ENCODE results near the gene GPX5. TPM values are rescaled to one million over a fixed set of nuclear protein-coding genes. Genes with fewer than 3 reads are reported as not detected.
"Not testable (repeated sequence)": the region's sequence is repeated elsewhere in the genome, so short reads cannot be mapped to it uniquely, and the experiment has no call there.

Gene GPX5
- polyA plus RNA-seq, 1 donor, result not detected

DNA sequence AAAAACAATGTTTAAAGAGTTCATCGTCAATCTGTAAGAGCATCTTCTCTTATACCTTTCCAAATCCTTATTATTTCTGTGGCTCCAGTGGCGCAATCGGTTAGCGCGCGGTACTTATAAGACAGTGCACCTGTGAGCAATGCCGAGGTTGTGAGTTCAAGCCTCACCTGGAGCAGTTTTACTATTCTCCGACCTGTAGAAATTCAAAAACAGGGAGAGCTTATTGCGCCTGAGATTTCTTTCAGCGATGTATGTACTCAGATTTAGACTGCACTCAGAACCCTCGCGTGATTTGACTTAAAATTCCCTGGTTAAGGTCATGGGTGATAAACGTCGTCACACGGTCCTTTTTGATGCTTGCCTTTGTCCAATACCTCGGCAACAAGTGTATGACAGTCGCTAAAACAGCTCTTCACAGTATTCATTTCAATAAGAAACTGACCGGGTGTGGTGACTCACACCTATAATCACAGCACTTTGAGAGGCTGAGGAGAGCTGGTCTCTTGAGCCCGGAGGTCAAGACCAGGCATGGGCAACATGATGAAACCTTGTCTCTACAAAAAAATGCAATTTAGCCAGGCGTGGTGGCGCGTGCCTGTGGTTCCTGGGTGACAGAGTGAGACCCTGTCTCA is 11.9 kb downstream of the GPX5 start:
- Histone ChIP-seq H3K27me3 (ENCODE audit: control insufficient read depth, insufficient read depth, low read length) (peaks cover 40% of the 10 kb centered on the region), H3K4me3 (ENCODE audit: low read length) (no peak overlapping the region), H3K27ac (ENCODE audit: low read length) (no peak overlapping the region), H3K36me3 (ENCODE audit: control insufficient read depth, insufficient read depth, low read length) (no peaks in the 10 kb centered on the region), H3K4me1 (ENCODE audit: control insufficient read depth, insufficient read depth, low read length) (no peaks in the 10 kb centered on the region), H3K9me3 (ENCODE audit: control insufficient read depth, low read depth, low read length) (no peaks in the 10 kb centered on the region)
- DNase-seq, result peak in 1 of 2 donors; percentile 4
- WGBS (ENCODE audit: insufficient coverage, low lambda C conversion rate), result 60% methylated on average over 2 of the region's 22 CpGs

DNA sequence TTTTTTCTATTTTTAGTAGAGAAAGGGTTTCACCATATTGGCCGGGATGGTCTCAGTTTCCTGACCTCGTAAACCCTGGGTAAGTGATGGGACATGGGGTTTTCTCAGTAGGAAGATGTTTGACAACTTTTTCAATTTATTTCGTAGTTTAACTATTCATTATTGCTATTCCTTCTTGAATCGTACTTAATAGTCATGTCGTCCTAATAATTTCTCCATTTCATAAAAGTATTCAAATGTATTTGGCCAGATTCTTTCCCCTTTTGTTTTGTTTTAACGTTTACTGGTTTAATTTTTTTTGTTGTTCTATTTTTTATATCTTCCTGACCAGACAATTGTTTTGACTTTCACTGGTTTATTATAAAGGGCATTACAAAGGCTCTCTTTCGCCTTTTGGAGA is 16.3 kb downstream of the GPX5 start:
- Histone ChIP-seq H3K4me3 (ENCODE audit: low read length) (peak overlapping the region; percentile 44), H3K27me3 (ENCODE audit: control insufficient read depth, insufficient read depth, low read length) (peaks cover 23% of the 10 kb centered on the region), H3K27ac (ENCODE audit: low read length) (no peak overlapping the region), H3K9me3 (ENCODE audit: control insufficient read depth, low read depth, low read length) (no peaks in the 10 kb centered on the region), H3K4me1 (ENCODE audit: control insufficient read depth, insufficient read depth, low read length) (peaks cover 4% of the 10 kb centered on the region), H3K36me3 (ENCODE audit: control insufficient read depth, insufficient read depth, low read length) (no peaks in the 10 kb centered on the region)
- no peak for DNase-seq
- 51% methylated on average over 5 of the region's 7 CpGs for WGBS (ENCODE audit: insufficient coverage, low lambda C conversion rate)

DNA sequence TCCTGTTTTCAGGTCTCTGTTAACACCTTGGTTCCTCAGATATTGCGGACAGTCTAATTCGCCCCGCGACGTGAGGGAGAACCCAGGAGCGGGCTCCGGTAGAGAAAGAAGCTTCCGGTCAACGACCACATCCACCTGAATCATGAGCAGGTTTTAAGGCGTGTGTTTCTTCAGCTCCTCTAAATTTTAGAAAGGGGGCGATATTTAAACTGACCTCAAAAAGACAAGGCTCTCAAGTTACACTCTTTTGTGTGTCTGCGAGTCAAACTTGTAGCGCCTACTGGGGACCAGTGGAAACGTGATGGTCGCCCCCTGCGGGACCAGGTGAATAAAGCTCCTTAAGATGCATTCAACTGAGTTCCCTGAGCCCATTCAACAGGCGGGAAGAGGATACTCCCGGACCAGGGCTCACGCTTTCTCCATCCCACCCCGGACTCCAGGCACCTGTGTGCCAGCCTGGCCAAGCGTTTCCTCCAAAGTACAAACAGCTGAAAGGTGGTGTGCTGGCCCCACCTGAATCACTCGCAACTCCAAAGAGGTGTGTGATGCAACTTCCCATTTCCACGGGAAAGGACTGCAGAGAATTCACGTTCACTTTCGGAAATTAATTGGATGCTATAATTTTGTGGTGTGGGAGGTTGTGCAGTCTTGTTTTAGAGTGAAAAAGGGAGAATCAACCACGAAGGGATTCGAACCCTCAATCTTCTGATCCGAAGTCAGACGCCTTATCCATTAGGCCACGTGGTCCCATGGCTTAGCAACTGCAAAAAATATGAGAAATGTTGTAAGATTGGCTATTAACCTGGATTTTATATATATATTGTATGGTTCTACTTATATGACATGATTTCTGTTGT is 17.0 kb downstream of the GPX5 start:
- WGBS (ENCODE audit: insufficient coverage, low lambda C conversion rate), result 5% methylated on average over 3 of the region's 30 CpGs
- no peaks in the 10 kb centered on the region for H3K36me3 ChIP-seq (ENCODE audit: control insufficient read depth, insufficient read depth, low read length)
- no peaks in the 10 kb centered on the region for H3K9me3 ChIP-seq (ENCODE audit: control insufficient read depth, low read depth, low read length)
- peaks cover 4% of the 10 kb centered on the region for H3K4me1 ChIP-seq (ENCODE audit: control insufficient read depth, insufficient read depth, low read length)
- peak overlapping the region; percentile 44 for H3K4me3 ChIP-seq (ENCODE audit: low read length)
- DNase-seq, result peak; percentile 56 to 75
- no peak overlapping the region for H3K27ac ChIP-seq (ENCODE audit: low read length)
- H3K27me3 ChIP-seq (ENCODE audit: control insufficient read depth, insufficient read depth, low read length), result peaks cover 16% of the 10 kb centered on the region

DNA sequence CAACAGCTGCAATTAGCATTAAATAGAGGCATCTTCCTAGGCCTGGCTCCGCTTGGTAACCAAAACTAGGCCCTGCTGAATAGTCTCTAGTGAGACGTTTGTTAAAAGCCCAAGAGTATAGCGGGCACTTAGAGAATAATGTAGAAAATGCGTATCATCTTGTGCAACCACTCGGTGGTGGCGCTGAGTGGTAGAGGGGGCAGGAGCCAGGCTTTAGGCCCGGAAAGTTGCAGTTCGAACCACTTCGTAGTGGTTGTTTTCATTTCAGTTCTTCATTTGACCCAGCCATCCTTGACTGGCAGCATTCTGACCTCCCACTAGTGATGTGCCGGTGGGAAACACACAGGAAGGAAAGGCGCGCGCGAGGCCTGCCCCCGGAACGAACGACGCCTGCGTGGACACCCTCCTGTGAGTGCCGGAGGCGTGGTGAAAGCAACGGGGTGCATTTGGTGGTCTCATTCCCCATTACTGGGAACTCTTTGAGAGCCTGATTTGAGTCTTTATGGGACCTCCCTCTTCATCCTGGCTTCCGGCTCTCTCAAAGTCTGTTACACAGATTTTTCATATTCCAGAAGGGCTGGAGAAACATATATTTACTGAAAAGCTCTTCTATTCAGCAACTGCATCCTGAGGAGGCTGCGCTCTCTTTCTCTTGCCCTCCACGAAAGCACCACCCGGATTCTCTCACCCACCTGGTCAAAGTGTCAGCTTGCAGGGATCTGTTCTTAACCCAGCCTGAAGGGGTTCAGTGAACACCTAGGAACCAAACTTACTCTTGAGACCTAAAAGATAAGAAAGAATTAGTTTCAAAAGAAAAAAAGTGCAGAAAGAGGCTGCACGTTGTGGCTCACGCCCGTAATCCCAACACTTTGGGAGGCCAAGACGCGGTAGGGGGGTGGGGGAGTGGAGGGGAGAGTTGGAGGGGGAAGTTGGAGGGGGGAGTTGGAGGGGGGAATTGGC is 18.2 kb downstream of the GPX5 start:
- Histone ChIP-seq H3K9me3 (ENCODE audit: control insufficient read depth, low read depth, low read length) (no peaks in the 10 kb centered on the region), H3K27ac (ENCODE audit: low read length) (no peak overlapping the region), H3K27me3 (ENCODE audit: control insufficient read depth, insufficient read depth, low read length) (peaks cover 11% of the 10 kb centered on the region), H3K36me3 (ENCODE audit: control insufficient read depth, insufficient read depth, low read length) (no peaks in the 10 kb centered on the region), H3K4me3 (ENCODE audit: low read length) (peak overlapping the region; percentile 51), H3K4me1 (ENCODE audit: control insufficient read depth, insufficient read depth, low read length) (peaks cover 4% of the 10 kb centered on the region)
- WGBS (ENCODE audit: insufficient coverage, low lambda C conversion rate), result no CpG with 5 or more reads among the region's 31 CpGs
- peak in 1 of 2 donors; percentile 46 for DNase-seq

DNA sequence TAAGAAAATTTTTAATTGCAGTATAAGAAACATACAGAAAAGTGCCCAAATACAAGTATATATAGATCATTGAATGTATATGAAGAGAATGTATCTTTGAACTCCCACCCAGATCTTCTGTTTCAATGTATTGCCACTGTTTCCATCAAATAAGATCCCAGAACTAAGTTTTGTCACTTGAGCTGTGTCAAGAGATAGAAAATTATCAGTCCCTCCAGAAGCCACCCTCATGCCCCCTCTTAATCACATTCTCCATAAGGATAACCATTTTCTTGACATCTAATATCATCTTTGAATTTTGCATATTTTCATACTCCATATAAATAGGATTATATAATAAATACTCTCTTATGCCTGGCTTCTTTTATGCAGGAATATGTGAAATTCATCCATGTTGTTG is 20.3 kb downstream of the GPX5 start:
- no peak overlapping the region for H3K27ac ChIP-seq (ENCODE audit: low read length)
- no peak overlapping the region for H3K4me3 ChIP-seq (ENCODE audit: low read length)
- no peaks in the 10 kb centered on the region for H3K36me3 ChIP-seq (ENCODE audit: control insufficient read depth, insufficient read depth, low read length)
- H3K27me3 ChIP-seq (ENCODE audit: control insufficient read depth, insufficient read depth, low read length), result peaks cover 5% of the 10 kb centered on the region
- no peak for DNase-seq
- peaks cover 4% of the 10 kb centered on the region for H3K4me1 ChIP-seq (ENCODE audit: control insufficient read depth, insufficient read depth, low read length)
- H3K9me3 ChIP-seq (ENCODE audit: control insufficient read depth, low read depth, low read length), result no peaks in the 10 kb centered on the region

DNA sequence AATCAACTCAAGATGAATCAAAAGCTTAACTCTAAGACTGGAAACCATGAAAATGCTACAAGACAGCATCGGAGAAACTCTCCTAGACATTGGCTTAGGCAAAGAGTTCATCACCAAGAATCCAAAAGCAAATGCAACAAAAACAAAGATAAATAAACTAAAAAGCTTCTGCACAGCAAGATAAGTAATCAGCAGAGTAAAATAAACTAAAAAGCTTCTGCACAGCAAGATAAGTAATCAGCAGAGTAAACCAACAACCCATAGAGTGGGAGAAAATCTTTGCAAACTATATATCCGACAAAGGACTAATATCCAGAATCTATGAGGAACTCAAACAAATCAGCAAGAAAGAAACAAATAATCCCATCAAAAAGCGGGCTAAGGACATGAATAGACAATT is 21.3 kb downstream of the GPX5 start:
- not testable (repeated sequence) for DNase-seq

DNA sequence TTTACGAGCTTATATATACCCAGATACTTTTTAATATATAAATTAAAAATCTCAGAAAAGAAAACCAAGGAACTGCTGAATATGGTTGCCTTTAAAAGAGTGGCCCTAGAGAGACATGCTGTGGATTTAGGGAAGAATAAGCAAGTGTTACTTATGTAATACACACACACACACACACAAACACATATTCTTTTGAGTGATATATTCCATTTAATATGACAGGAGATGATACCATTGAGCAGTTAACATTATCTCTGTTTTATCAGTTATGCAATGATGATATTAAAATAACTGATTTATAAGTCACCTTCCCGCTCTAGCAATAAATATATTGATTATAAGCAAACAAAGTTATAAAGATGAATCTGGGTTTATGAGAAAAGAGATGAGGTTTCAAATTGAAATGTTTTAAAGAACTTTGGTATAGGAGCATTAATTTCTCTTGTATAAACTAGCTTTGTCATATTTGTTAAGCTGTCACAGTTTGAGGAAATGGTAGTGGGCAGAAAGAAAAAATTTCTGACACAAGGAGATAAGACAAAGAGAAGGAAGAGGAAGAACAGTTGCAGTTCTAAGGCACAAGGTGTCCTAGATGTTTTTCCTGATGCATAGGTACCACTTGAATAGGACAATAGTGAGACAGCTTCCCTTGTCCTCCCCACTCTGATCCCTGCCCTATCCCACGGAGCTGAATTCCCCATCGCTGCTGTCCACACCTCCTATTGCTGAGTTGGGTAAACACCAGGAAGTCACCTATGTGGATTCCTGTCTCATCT is 26.4 kb downstream of the GPX5 start:
- WGBS (ENCODE audit: insufficient coverage, low lambda C conversion rate), result no CpG with 5 or more reads among the region's 4 CpGs
- Histone ChIP-seq H3K27ac (ENCODE audit: low read length) (no peak overlapping the region), H3K36me3 (ENCODE audit: control insufficient read depth, insufficient read depth, low read length) (no peaks in the 10 kb centered on the region), H3K27me3 (ENCODE audit: control insufficient read depth, insufficient read depth, low read length) (peaks cover 9% of the 10 kb centered on the region), H3K4me1 (ENCODE audit: control insufficient read depth, insufficient read depth, low read length) (peaks cover 8% of the 10 kb centered on the region), H3K9me3 (ENCODE audit: control insufficient read depth, low read depth, low read length) (no peaks in the 10 kb centered on the region), H3K4me3 (ENCODE audit: low read length) (no peak overlapping the region)
- no peak for DNase-seq

More for the DNA sequence above, 21.3 kb downstream of the GPX5 start:
- not testable (repeated sequence) for H3K36me3 ChIP-seq (ENCODE audit: control insufficient read depth, insufficient read depth, low read length); H3K27ac ChIP-seq (ENCODE audit: low read length); H3K4me1 ChIP-seq (ENCODE audit: control insufficient read depth, insufficient read depth, low read length); H3K4me3 ChIP-seq (ENCODE audit: low read length); H3K9me3 ChIP-seq (ENCODE audit: control insufficient read depth, low read depth, low read length); H3K27me3 ChIP-seq (ENCODE audit: control insufficient read depth, insufficient read depth, low read length)
- WGBS (ENCODE audit: insufficient coverage, low lambda C conversion rate), result 58% methylated on average over 2 of the region's 3 CpGs

DNA sequence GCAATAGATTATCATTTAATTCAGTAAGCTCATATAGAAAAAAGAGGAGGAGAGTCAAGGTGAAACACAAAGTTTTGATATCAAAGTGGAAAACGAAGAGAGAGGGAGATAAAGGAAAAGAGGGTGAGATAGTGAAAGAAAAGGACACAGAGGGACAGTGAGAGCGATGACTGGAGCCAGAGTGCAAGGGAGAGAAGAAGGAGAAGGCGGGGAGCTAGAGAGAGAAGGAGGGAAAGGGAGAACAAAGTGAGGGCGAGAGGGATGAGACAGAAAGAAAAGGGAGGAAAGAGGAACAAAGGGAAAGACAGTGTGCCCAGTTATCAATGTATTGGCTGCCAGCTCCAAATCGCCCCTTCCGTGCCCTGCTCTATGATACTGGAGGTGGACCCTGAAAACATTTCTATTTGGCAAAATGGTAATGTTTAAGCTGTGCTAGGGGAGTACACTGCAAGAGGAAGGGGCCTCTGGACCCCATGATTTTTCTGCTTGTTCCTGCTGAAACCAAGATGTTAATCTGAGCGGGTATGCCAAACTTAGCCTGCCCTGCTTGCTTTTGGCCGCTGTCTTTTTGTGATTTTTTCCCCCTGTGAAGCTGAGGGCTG is 27.8 kb downstream of the GPX5 start:
- Histone ChIP-seq H3K27me3 (ENCODE audit: control insufficient read depth, insufficient read depth, low read length) (peaks cover 11% of the 10 kb centered on the region), H3K4me1 (ENCODE audit: control insufficient read depth, insufficient read depth, low read length) (peaks cover 8% of the 10 kb centered on the region), H3K36me3 (ENCODE audit: control insufficient read depth, insufficient read depth, low read length) (no peaks in the 10 kb centered on the region), H3K9me3 (ENCODE audit: control insufficient read depth, low read depth, low read length) (no peaks in the 10 kb centered on the region), H3K4me3 (ENCODE audit: low read length) (no peak overlapping the region), H3K27ac (ENCODE audit: low read length) (no peak overlapping the region)
- DNase-seq, result no peak
- WGBS (ENCODE audit: insufficient coverage, low lambda C conversion rate), result 39% methylated on average over 4 of the region's 8 CpGs

DNA sequence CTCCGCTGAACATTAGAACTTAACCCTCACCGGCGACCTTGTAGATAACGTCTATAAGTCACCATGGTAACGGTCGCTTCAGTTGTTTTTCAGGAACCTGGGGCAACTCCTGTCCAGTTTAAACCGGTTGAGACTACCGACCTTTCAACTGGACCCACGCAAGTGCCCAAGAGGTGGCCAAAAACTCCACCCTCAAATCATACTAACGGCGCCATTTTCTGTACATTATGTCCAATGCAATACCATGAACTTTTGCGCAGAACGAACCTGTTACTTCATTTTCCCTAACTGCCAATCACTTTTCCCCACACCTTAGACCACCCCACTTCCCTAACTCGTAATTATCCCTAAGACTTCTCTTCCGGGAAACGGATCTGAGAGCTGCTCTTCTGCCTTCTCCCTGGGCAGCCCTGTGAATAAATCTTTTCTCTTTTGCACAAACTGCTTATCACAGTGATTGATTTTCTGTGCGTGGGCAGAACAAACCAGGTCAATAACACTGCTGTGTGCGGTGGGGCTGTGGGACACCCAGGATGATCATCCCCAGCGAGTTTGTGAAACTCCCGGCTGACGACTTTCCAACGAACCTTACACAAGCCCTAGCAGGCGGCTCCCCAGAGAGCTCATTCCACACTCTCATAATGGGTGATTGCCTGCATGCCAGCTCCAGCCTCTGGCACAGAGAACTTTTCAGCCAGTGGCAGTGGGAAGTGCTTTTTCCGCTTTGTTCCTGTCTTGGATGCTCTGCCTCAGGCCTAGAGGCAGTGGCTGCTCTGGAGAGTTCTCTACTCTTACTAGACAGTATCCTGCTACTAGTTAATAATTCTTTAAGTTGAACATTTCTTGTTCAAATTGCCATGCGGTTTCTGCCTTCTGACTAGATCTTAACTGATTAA is 28.6 kb downstream of the GPX5 start:
- peak in 1 of 2 donors; percentile 39 for DNase-seq
- Histone ChIP-seq H3K4me3 (ENCODE audit: low read length) (peak overlapping the region; percentile 14), H3K4me1 (ENCODE audit: control insufficient read depth, insufficient read depth, low read length) (peaks cover 8% of the 10 kb centered on the region), H3K27ac (ENCODE audit: low read length) (no peak overlapping the region), H3K27me3 (ENCODE audit: control insufficient read depth, insufficient read depth, low read length) (peaks cover 16% of the 10 kb centered on the region), H3K36me3 (ENCODE audit: control insufficient read depth, insufficient read depth, low read length) (no peaks in the 10 kb centered on the region), H3K9me3 (ENCODE audit: control insufficient read depth, low read depth, low read length) (no peaks in the 10 kb centered on the region)
- 16% methylated on average over 8 of the region's 25 CpGs for WGBS (ENCODE audit: insufficient coverage, low lambda C conversion rate)
